ENCODE data around the gene MYEF2. TPM values are rescaled to one million over a fixed set of nuclear protein-coding genes. Genes with fewer than 3 reads are reported as not detected.

The MYEF2 gene
- total RNA-seq, 1 donor from 2014 or later: 126 TPM

DNA sequence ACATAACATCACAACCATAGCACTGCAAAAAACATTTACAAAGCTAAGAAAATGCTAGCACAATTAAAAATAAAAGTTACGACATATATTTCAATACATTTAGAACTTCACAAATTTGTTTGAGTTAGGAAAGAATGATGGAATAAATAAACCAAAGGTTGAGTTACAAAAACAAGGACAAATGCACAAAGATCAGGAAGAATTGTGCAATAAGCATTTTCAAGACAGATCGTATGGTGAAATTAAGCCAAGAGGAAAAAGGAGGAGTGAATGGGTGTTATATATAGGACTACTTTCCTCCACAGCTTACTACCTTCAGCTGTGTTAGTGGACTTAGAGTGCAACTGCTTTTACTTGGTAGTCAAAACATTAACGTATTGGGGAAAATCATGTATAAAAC lies 7.4 kb upstream of the MYEF2 start:
- Mint-ChIP-seq H3K27ac (no peak overlapping the region), H3K27me3 (peaks cover 8% of the 10 kb centered on the region), H3K36me3 (ENCODE audit: insufficient read depth) (no peaks in the 10 kb centered on the region), H3K4me3 (ENCODE audit: low read depth) (no peak overlapping the region), H3K9me3 (ENCODE audit: low read depth) (no peaks in the 10 kb centered on the region), H3K4me1 (ENCODE audit: low read depth) (no peaks in the 10 kb centered on the region)
- DNase-seq (ENCODE audit: low spot score, unreplicated experiment): no peak
- TF ChIP-seq, protein P1, sequence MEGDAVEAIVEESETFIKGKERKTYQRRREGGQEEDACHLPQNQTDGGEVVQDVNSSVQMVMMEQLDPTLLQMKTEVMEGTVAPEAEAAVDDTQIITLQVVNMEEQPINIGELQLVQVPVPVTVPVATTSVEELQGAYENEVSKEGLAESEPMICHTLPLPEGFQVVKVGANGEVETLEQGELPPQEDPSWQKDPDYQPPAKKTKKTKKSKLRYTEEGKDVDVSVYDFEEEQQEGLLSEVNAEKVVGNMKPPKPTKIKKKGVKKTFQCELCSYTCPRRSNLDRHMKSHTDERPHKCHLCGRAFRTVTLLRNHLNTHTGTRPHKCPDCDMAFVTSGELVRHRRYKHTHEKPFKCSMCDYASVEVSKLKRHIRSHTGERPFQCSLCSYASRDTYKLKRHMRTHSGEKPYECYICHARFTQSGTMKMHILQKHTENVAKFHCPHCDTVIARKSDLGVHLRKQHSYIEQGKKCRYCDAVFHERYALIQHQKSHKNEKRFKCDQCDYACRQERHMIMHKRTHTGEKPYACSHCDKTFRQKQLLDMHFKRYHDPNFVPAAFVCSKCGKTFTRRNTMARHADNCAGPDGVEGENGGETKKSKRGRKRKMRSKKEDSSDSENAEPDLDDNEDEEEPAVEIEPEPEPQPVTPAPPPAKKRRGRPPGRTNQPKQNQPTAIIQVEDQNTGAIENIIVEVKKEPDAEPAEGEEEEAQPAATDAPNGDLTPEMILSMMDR (IDR thresholded peaks at IDR 0.05; ENCODE audit: unreplicated experiment): no peak

DNA sequence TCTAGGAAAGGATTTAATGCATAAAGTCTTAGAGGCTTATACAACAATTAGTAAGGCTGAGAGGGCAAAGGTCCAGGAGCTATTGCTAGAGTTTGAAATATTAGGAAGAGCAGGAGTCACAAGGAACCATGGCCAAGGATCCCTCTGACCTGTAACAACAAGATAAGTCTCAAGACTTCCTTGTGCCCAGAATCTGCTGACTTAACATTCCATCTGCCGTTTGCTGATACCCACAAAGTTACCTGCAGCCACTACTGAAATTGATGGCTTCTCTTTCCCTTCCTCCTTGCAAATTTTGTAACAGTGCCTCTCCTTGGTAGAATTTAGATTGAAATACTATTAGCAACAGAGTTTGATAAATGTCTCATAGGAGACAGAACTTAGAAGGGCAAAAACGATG lies 4.7 kb upstream of the MYEF2 start:
- no peaks in the 10 kb centered on the region for H3K4me1 Mint-ChIP-seq (ENCODE audit: low read depth)
- no peak overlapping the region for H3K4me3 Mint-ChIP-seq (ENCODE audit: low read depth)

DNA sequence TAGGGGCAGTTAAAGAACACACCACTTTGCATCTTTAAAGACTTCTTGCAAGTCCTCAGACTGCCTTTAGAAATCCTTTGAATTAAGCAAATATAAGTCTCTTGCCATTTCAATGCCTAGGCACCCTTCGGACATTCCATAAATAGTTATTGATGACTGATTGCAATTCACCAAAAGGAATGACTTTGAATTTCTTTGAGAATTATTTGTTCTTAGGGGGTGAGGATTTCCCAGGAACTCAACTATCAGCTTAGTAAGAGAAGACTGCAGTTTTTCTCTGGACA lies 495 bp upstream of the MYEF2 start:
- Mint-ChIP-seq H3K9me3 (ENCODE audit: low read depth) (peaks cover 16% of the 10 kb centered on the region), H3K4me1 (ENCODE audit: low read depth) (peaks cover 10% of the 10 kb centered on the region)

More for the DNA sequence above, 4.7 kb upstream of the MYEF2 start:
- no peak for DNase-seq (ENCODE audit: low spot score, unreplicated experiment)
- H3K9me3 Mint-ChIP-seq (ENCODE audit: low read depth): no peaks in the 10 kb centered on the region
- no peaks in the 10 kb centered on the region for H3K36me3 Mint-ChIP-seq (ENCODE audit: insufficient read depth)
- TF ChIP-seq, protein P1 (IDR thresholded peaks at IDR 0.05; ENCODE audit: unreplicated experiment): no peak
- no peak overlapping the region for H3K27ac Mint-ChIP-seq
- H3K27me3 Mint-ChIP-seq: peaks cover 5% of the 10 kb centered on the region

DNA sequence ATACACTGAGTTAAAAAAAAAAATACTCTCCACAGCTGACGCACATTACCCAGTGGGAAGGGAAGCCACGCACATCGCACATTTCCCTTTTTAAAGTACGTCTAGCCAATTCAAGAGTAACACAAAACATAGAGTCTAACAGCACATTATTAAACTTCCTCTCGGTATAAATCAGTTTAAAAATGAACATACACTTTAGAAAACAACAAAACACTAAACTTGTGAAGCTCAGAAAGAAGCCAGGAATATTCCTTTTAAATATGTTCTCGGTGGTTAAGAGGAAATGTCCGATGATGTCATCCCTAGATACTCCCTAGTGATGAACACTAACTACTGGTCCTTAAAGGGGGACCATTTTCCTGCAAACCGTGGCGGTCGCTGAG lies 721 bp downstream of the MYEF2 start:
- H3K9me3 Mint-ChIP-seq (ENCODE audit: low read depth): peaks cover 28% of the 10 kb centered on the region
- H3K27ac Mint-ChIP-seq: peak overlapping the region; percentile 97
- DNase-seq (ENCODE audit: low spot score, unreplicated experiment): no peak
- H3K4me3 Mint-ChIP-seq (ENCODE audit: low read depth): peak overlapping the region; percentile 93
- TF ChIP-seq, protein P1 (IDR thresholded peaks at IDR 0.05; ENCODE audit: unreplicated experiment): no peak
- peaks cover 2% of the 10 kb centered on the region for H3K27me3 Mint-ChIP-seq
- H3K36me3 Mint-ChIP-seq (ENCODE audit: insufficient read depth): peaks cover 28% of the 10 kb centered on the region
- peaks cover 10% of the 10 kb centered on the region for H3K4me1 Mint-ChIP-seq (ENCODE audit: low read depth)

More for the DNA sequence above, 495 bp upstream of the MYEF2 start:
- peak overlapping the region; percentile 89 for H3K27ac Mint-ChIP-seq
- H3K36me3 Mint-ChIP-seq (ENCODE audit: insufficient read depth): peaks cover 19% of the 10 kb centered on the region
- H3K4me3 Mint-ChIP-seq (ENCODE audit: low read depth): peak overlapping the region; percentile 93
- TF ChIP-seq, protein P1 (IDR thresholded peaks at IDR 0.05; ENCODE audit: unreplicated experiment): no peak
- DNase-seq (ENCODE audit: low spot score, unreplicated experiment): no peak
- peaks cover 2% of the 10 kb centered on the region for H3K27me3 Mint-ChIP-seq

DNA sequence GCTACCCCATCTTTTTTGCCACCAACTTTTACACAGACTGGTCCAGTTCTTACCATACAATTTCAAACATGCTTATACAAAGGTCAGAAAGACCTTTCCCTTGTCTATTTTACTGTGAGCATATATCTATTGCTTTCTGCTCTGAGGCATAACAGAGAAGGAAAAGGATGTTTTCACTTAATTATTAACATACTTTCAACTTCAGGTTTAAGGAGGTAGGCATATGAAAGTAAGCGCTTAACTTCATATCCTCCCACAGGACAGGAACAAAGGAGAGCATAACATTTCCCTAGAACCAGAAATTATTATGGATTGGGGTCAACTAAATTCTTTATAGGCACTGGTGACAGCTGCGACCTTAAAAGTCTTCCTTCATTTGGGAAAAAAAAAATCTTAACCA lies 1.1 kb downstream of the MYEF2 start:
- peaks cover under 1% of the 10 kb centered on the region for H3K27me3 Mint-ChIP-seq

More for the DNA sequence above, 1.1 kb downstream of the MYEF2 start:
- H3K27ac Mint-ChIP-seq: peak overlapping the region; percentile 97
- H3K9me3 Mint-ChIP-seq (ENCODE audit: low read depth): peaks cover 32% of the 10 kb centered on the region
- peaks cover 30% of the 10 kb centered on the region for H3K36me3 Mint-ChIP-seq (ENCODE audit: insufficient read depth)
- DNase-seq (ENCODE audit: low spot score, unreplicated experiment): no peak
- H3K4me3 Mint-ChIP-seq (ENCODE audit: low read depth): peak overlapping the region; percentile 93
- H3K4me1 Mint-ChIP-seq (ENCODE audit: low read depth): peaks cover 10% of the 10 kb centered on the region
- TF ChIP-seq, protein P1 (IDR thresholded peaks at IDR 0.05; ENCODE audit: unreplicated experiment): no peak

Data from progenitor cell of endocrine pancreas (in vitro differentiated cells).